CD4-positive, alpha-beta memory T cell (primary cell): ENCODE measurements around the gene DYNC1LI1. TPM values are rescaled to one million over a fixed set of nuclear protein-coding genes. Genes with fewer than 3 reads are reported as not detected.

ENCODE experiments used
- CTCF ChIA-PET: fragments of 350-600 bp; sonication (Branson Sonifier 250); formaldehyde crosslinking; loops from one replicate; lab custom pipeline; 2021; ENCODE audit warnings: inconsistent platforms; ENCODE audit not compliant: partially characterized antibody; lab: Charles Lee
- POLR2A ChIA-PET: fragments of 350-600 bp; sonication (Branson Sonifier 250); formaldehyde crosslinking; loops from one replicate; lab custom pipeline; 2021; ENCODE audit not compliant: partially characterized antibody; lab: Charles Lee
- DNase-seq, 5 donors: peaks; one replicate each; pipeline versions ENCODE4 v3.0.0 to v3.0.0-alpha.2; 2020 to 2022; ENCODE audit warnings: mixed read lengths in 1 of 5
- H3K27ac ChIP-seq: one replicate; pipeline ENCODE4 v1.7.0; 2013; ENCODE audit warnings: low read depth, low read length
- H3K27me3 ChIP-seq: 2 replicates; pipeline ENCODE4 v1.7.0; 2013; ENCODE audit warnings: mild to moderate bottlenecking, low read length, moderate library complexity; ENCODE audit not compliant: insufficient read depth
- H3K36me3 ChIP-seq: 2 replicates; pipeline ENCODE4 v1.7.0; 2013; ENCODE audit warnings: mild to moderate bottlenecking, low read length, moderate library complexity; ENCODE audit not compliant: insufficient read depth
- H3K4me1 ChIP-seq: 2 replicates; pipeline ENCODE4 v1.7.0; 2013; ENCODE audit warnings: mild to moderate bottlenecking, low read length, moderate library complexity; ENCODE audit not compliant: insufficient read depth
- H3K4me3 ChIP-seq, 2 donors: one replicate each; pipeline ENCODE4 v1.7.0; 2013; ENCODE audit warnings: low read length in 2 of 2, mild to moderate bottlenecking in 1 of 2
- H3K9me3 ChIP-seq, 2 donors: one replicate each; pipeline ENCODE4 v1.7.0; 2013; ENCODE audit warnings: low read length in 2 of 2, control low read depth in 1 of 2; ENCODE audit not compliant: control insufficient read depth in 1 of 2
- H3K27ac Mint-ChIP-seq, 7 donors: one replicate each; pipeline ENCODE4 v1.8.0; 2020 to 2021; ENCODE audit warnings: mixed read lengths in 7 of 7, mild to moderate bottlenecking in 6 of 7, inconsistent platforms in 3 of 7, moderate library complexity in 3 of 7
- H3K27me3 Mint-ChIP-seq, 2 donors: one replicate each; pipeline ENCODE4 v1.8.0; 2020 to 2021; ENCODE audit warnings: mixed read lengths in 2 of 2
- H3K36me3 Mint-ChIP-seq, 2 donors: one replicate each; pipeline ENCODE4 v1.8.0; 2020 to 2021; ENCODE audit warnings: mixed read lengths in 2 of 2, inconsistent platforms in 1 of 2, mild to moderate bottlenecking in 1 of 2
- H3K4me1 Mint-ChIP-seq, 4 donors: one replicate each; pipeline ENCODE4 v1.8.0; 2020 to 2021; ENCODE audit warnings: mixed read lengths in 4 of 4, mild to moderate bottlenecking in 1 of 4
- H3K4me3 Mint-ChIP-seq, 8 donors: one replicate each; pipeline ENCODE4 v1.8.0; 2020 to 2021; ENCODE audit warnings: mixed read lengths in 8 of 8, mild to moderate bottlenecking in 7 of 8, moderate library complexity in 6 of 8, inconsistent platforms in 3 of 8
- H3K9me3 Mint-ChIP-seq, 8 donors: one replicate each; pipeline ENCODE4 v1.8.0; 2020 to 2021; ENCODE audit warnings: mixed read lengths in 8 of 8, mild to moderate bottlenecking in 5 of 8, inconsistent platforms in 3 of 8, moderate library complexity in 1 of 8
- intact Hi-C: fragments of 100-400 bp; cut with micrococcal nuclease; formaldehyde crosslinking; loops from one replicate; pipeline ENCODE4 v1.15.1; 2023
- polyA plus RNA-seq, 2 donors: library from polyadenylated mRNA; unstranded; fragments of 300-500 nt; fragmentation: Illumina TruSeq; gene quantifications; one replicate each; pipeline ENCODE4 v1.2.3, GENCODE V29; 2021
- total RNA-seq, 2 experiments: library from RNA; stranded (reverse); gene quantifications; one replicate each; pipeline ENCODE4 v1.2.3, GENCODE V29; 2021

The DYNC1LI1 gene
- total and polyA plus RNA-seq, 4 experiments from 2014 or later = 25.1 to 30.1 (median 28.7) TPM

DNA sequence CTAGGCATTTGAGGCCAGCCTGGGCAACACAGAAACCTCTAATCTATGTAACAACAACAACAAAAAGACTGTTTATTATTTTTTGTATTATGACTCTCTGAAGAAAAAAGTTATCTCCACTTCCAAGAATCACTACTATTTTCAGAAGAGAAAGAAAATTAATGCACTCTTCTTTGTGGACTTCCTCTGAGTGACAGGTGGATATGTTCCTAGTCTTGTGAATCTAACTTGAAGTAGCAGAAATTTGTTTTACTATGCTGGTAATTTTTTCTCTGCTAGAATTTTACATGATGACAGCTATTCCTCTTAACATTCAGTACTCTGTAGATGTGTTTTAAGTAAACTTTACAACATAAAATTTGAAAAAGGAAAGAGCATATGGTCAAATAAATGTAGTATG lies 16.7 kb downstream of the DYNC1LI1 start:
- peaks cover 0 to 3% of the 10 kb centered on the region in 2 donors for H3K36me3 Mint-ChIP-seq
- H3K9me3 ChIP-seq = no peaks in the 10 kb centered on the region
- no peak overlapping the region for H3K4me3 ChIP-seq
- ChIA-PET POLR2A (no interaction called here), CTCF (no interaction called here)
- H3K36me3 ChIP-seq = no peaks in the 10 kb centered on the region
- H3K27me3 ChIP-seq = no peaks in the 10 kb centered on the region
- intact Hi-C loops = no loop called here
- H3K4me1 Mint-ChIP-seq = peaks cover 33 to 51% (median 37%) of the 10 kb centered on the region in 4 donors
- no peaks in the 10 kb centered on the region for H3K27me3 Mint-ChIP-seq
- H3K27ac ChIP-seq = no peak overlapping the region
- no peak for DNase-seq
- H3K9me3 Mint-ChIP-seq = no peaks in the 10 kb centered on the region
- H3K4me1 ChIP-seq = peaks cover 21% of the 10 kb centered on the region
- peak overlapping the region in 1 of 7 donors; percentile 23 for H3K27ac Mint-ChIP-seq
- no peak overlapping the region for H3K4me3 Mint-ChIP-seq

DNA sequence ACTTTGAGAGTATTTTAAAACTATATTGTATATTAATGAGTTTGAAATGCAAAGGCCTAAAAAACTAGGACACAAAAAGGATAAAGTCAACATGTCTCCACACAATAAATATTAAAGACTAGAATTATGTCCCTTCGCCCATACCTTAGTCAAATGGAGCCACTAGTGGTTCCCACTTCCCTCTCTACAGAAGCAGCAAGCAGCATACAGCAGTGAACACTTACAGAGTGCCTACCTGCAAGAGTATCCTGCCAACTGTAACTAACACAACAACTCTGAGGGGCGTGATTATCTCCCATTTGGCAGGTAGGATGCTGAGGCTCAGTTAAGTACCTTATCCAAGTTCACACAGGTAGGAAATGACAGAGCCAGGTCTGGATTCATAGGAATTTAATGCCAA lies 17.2 kb downstream of the DYNC1LI1 start:
- DNase-seq = no peak
- POLR2A ChIA-PET = no interaction called here
- Mint-ChIP-seq H3K27me3 (no peaks in the 10 kb centered on the region), H3K4me1 (peaks cover 32 to 53% (median 36%) of the 10 kb centered on the region in 4 donors), H3K27ac (peak overlapping the region in 1 of 7 donors; percentile 23), H3K9me3 (no peaks in the 10 kb centered on the region), H3K4me3 (no peak overlapping the region), H3K36me3 (peaks cover 0 to 3% of the 10 kb centered on the region in 2 donors)
- H3K4me3 ChIP-seq = no peak overlapping the region
- peaks cover 21% of the 10 kb centered on the region for H3K4me1 ChIP-seq
- no peaks in the 10 kb centered on the region for H3K36me3 ChIP-seq
- intact Hi-C loops = no loop called here
- H3K27ac ChIP-seq = no peak overlapping the region
- CTCF ChIA-PET = interaction anchor here (0.6 kb wide), 2 partner anchors 14 to 74 kb away, joined by 3 read pairs; no protein-coding TSS in a partner anchor
- no peaks in the 10 kb centered on the region for H3K27me3 ChIP-seq
- H3K9me3 ChIP-seq = no peaks in the 10 kb centered on the region

DNA sequence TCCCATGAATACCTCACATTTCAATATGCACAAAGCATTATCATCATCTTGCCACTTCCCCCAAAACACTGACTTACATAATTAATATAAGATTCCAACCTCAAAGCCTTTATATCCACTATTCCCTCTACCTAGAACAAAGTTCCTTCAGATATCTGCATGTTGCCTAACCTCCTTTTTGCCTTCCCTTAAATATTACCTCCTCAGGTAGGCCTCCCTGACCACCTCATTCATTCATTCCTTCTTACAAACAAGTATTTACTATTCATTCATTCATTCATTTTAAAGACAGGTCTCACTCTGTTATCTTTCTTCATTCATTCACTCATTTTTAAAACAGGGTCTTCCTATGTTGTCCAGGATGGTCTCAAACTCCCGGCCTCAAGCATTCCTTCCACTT lies 18.6 kb downstream of the DYNC1LI1 start:
- Mint-ChIP-seq H3K27ac (peak overlapping the region in 3 of 7 donors; percentile 0 to 34 (median 4)), H3K4me1 (peaks cover 36 to 62% (median 43%) of the 10 kb centered on the region in 4 donors), H3K27me3 (no peaks in the 10 kb centered on the region), H3K36me3 (peaks cover 0 to 3% of the 10 kb centered on the region in 2 donors), H3K9me3 (no peaks in the 10 kb centered on the region), H3K4me3 (no peak overlapping the region)
- no peak for DNase-seq
- intact Hi-C loops = no loop called here
- Histone ChIP-seq H3K27ac (no peak overlapping the region), H3K4me1 (peaks cover 21% of the 10 kb centered on the region), H3K9me3 (no peaks in the 10 kb centered on the region), H3K27me3 (no peaks in the 10 kb centered on the region), H3K36me3 (no peaks in the 10 kb centered on the region), H3K4me3 (no peak overlapping the region)
- CTCF ChIA-PET = no interaction called here
- POLR2A ChIA-PET = no interaction called here

DNA sequence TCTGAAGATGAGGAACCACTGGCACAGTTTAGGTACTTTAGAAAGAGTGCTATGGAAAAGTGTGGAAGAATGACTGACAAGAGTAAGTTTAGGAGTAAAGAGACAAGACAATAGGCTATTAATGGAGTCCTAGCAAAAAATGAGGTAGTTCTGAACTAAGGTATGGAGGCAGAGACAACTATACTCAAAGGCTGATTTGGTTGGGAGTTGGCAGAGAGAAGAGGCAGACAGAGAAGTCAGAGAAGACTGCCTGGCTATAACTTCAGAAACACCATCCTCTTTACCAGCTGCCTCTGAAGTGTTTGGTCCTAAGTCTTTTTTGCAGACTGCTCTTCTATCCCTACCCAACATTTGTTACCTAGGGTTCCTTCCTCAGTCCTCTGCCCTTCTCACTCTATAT lies 19.2 kb downstream of the DYNC1LI1 start:
- peaks cover 21% of the 10 kb centered on the region for H3K4me1 ChIP-seq
- intact Hi-C loops = no loop called here
- no peaks in the 10 kb centered on the region for H3K27me3 Mint-ChIP-seq
- peaks cover 0 to 2% of the 10 kb centered on the region in 2 donors for H3K36me3 Mint-ChIP-seq
- POLR2A ChIA-PET = no interaction called here
- CTCF ChIA-PET = no interaction called here
- no peaks in the 10 kb centered on the region for H3K9me3 Mint-ChIP-seq
- H3K27me3 ChIP-seq = no peaks in the 10 kb centered on the region
- peaks cover 34 to 59% (median 42%) of the 10 kb centered on the region in 4 donors for H3K4me1 Mint-ChIP-seq
- peak overlapping the region in 4 of 7 donors; percentile 0 to 47 (median 19) for H3K27ac Mint-ChIP-seq
- no peak overlapping the region for H3K27ac ChIP-seq
- no peak overlapping the region for H3K4me3 Mint-ChIP-seq
- H3K36me3 ChIP-seq = no peaks in the 10 kb centered on the region
- no peaks in the 10 kb centered on the region for H3K9me3 ChIP-seq
- no peak overlapping the region for H3K4me3 ChIP-seq
- DNase-seq = no peak

DNA sequence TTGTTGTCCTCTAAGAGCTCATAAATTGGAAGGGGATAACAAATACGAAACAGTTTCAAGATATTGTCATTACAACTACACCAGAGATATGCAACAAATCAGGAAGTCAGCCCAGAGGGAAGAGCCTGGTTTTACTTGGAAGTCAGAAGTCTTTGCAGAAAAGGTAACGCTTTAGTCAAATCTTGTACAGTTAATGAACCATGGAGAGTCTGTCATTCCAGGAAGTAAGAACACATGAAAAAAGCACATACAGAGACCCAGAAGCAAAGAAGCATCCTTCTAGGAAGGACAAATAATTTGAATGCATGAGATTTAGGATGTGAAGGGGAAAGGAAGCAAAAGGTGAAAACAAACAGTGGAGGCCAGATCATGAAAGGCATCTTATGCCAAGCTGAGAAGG lies 19.6 kb downstream of the DYNC1LI1 start:
- intact Hi-C loops = no loop called here
- Mint-ChIP-seq H3K4me1 (peaks cover 35 to 58% (median 43%) of the 10 kb centered on the region in 4 donors), H3K9me3 (no peaks in the 10 kb centered on the region), H3K27ac (peak overlapping the region in 3 of 7 donors; percentile 0 to 47 (median 0)), H3K36me3 (peaks cover 0 to 4% of the 10 kb centered on the region in 2 donors), H3K27me3 (no peaks in the 10 kb centered on the region), H3K4me3 (no peak overlapping the region)
- peaks cover 21% of the 10 kb centered on the region for H3K4me1 ChIP-seq
- H3K9me3 ChIP-seq = no peaks in the 10 kb centered on the region
- ChIA-PET CTCF (no interaction called here), POLR2A (no interaction called here)
- no peaks in the 10 kb centered on the region for H3K27me3 ChIP-seq
- DNase-seq = no peak
- no peaks in the 10 kb centered on the region for H3K36me3 ChIP-seq
- H3K4me3 ChIP-seq = no peak overlapping the region
- H3K27ac ChIP-seq = no peak overlapping the region

DNA sequence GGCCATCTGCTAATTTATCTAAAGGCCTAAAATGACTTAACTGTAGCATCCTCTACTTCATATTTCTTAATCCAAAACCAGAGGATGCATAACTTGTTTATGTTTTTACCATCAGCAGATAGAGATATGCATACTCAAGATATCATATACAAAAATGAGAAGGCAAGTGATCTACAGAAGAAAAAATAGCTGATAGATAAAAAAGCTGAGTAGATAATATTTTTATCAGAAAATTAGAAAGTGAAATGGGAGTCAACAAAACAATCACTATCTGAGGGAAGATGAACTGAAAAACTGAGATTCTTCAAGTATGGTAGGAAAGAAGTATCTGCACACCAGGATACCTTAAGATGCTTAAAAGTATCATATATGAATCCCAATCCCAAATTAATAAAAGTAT lies 25.4 kb downstream of the DYNC1LI1 start:
- POLR2A ChIA-PET = no interaction called here
- Histone ChIP-seq H3K4me1 (peaks cover 4% of the 10 kb centered on the region), H3K36me3 (peaks cover 3% of the 10 kb centered on the region), H3K4me3 (no peak overlapping the region), H3K27me3 (no peaks in the 10 kb centered on the region), H3K27ac (no peak overlapping the region), H3K9me3 (no peaks in the 10 kb centered on the region)
- DNase-seq = no peak
- H3K27ac Mint-ChIP-seq = peak overlapping the region in 1 of 7 donors; percentile 37
- peaks cover 16 to 31% (median 17%) of the 10 kb centered on the region in 4 donors for H3K4me1 Mint-ChIP-seq
- H3K4me3 Mint-ChIP-seq = no peak overlapping the region
- peaks cover 0 to 33% of the 10 kb centered on the region in 2 donors for H3K36me3 Mint-ChIP-seq
- no peaks in the 10 kb centered on the region for H3K9me3 Mint-ChIP-seq
- CTCF ChIA-PET = no interaction called here
- intact Hi-C loops = no loop called here
- no peaks in the 10 kb centered on the region for H3K27me3 Mint-ChIP-seq

DNA sequence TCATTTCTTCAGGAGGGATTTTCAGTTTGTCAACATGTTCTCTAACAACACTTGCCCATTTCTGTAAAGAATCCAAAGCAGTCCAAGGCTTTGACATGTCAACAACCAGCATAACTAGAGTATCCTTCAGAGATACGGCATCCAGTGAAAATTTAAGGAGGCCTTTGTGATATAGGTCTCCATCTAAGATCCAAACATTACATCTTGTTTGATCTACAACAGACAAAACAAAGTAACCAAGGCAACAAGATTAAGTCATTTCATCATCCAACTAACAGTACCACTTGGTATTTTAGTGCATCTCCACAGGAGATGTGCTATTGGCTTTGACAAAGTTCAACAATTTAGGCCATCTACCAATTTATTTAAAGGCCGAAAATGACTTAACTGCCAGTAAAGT lies 25.8 kb downstream of the DYNC1LI1 start:
- Mint-ChIP-seq H3K4me3 (no peak overlapping the region), H3K36me3 (peaks cover 0 to 33% of the 10 kb centered on the region in 2 donors), H3K27me3 (no peaks in the 10 kb centered on the region), H3K9me3 (no peaks in the 10 kb centered on the region), H3K27ac (peak overlapping the region in 1 of 7 donors; percentile 65), H3K4me1 (peaks cover 14 to 31% (median 17%) of the 10 kb centered on the region in 4 donors)
- intact Hi-C loops = no loop called here
- Histone ChIP-seq H3K4me1 (no peaks in the 10 kb centered on the region), H3K4me3 (no peak overlapping the region), H3K27ac (no peak overlapping the region), H3K27me3 (no peaks in the 10 kb centered on the region), H3K9me3 (no peaks in the 10 kb centered on the region), H3K36me3 (peaks cover 3% of the 10 kb centered on the region)
- CTCF ChIA-PET = no interaction called here
- DNase-seq = no peak
- POLR2A ChIA-PET = no interaction called here
